ENCODE measurements around the gene ZSWIM8. TPM values are rescaled to one million over a fixed set of nuclear protein-coding genes. Genes with fewer than 3 reads are reported as not detected.

Gene ZSWIM8
- total RNA-seq, 2 donors from 2014 or later: 126 to 144 TPM

DNA sequence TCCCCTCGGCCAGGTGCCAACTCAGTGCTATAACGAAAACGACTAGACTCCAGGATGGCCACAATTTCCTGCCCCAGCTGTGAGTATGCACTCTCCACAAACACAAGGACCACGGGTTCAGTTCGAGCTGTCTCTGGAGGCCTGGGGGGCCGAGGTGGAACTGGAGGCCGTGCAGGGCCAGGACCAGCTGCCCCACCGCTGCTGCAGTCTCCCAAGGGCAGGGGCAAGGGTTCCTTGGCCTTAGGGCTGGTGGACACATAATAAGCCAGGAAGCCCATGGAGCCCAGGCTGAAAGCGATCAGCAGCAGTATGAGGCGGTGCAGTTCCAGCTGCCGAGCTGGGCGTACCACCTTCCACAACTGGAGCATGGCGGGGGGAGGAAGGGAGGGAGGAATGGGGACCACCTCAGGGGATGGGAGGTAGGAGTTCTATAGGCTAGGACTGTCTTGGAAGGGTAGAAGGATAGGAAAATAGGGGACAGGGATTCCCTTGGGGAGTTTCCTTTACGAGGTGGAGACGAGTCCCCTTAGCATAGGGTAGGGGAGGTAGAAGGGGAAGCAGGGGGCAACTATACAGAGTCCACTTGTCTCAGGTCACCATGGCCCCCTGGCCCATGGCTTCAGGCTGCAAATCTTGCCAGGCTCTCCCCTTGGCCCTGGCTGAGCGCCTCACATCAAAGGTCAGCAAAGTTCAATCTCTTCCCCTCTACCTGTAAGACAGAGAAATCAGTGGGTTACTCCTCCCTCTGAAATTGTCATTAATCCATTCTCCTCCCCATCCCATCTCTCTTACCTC is 22.8 kb downstream of the ZSWIM8 start:
- Histone ChIP-seq H3K27ac (no peak overlapping the region), H3K4me1 (ENCODE audit: control insufficient read depth in 1 of 2, low read depth in 2 of 2) (peaks cover 12 to 29% of the 10 kb centered on the region in 2 donors), H3K27me3 (replicated peaks; ENCODE audit: insufficient read depth) (no peaks in the 10 kb centered on the region), H3K9me3 (no peaks in the 10 kb centered on the region), H3K36me3 (peaks cover 52% of the 10 kb centered on the region), H3K4me3 (no peak overlapping the region)
- ATAC-seq (ENCODE audit: insufficient number of reproducible peaks, low FRiP score, low read depth) (no peak), DNase-seq (ENCODE audit: low spot score) (no peak)
- TF ChIP-seq, protein P1, sequence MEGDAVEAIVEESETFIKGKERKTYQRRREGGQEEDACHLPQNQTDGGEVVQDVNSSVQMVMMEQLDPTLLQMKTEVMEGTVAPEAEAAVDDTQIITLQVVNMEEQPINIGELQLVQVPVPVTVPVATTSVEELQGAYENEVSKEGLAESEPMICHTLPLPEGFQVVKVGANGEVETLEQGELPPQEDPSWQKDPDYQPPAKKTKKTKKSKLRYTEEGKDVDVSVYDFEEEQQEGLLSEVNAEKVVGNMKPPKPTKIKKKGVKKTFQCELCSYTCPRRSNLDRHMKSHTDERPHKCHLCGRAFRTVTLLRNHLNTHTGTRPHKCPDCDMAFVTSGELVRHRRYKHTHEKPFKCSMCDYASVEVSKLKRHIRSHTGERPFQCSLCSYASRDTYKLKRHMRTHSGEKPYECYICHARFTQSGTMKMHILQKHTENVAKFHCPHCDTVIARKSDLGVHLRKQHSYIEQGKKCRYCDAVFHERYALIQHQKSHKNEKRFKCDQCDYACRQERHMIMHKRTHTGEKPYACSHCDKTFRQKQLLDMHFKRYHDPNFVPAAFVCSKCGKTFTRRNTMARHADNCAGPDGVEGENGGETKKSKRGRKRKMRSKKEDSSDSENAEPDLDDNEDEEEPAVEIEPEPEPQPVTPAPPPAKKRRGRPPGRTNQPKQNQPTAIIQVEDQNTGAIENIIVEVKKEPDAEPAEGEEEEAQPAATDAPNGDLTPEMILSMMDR (IDR thresholded peaks at IDR 0.05): no peak

DNA sequence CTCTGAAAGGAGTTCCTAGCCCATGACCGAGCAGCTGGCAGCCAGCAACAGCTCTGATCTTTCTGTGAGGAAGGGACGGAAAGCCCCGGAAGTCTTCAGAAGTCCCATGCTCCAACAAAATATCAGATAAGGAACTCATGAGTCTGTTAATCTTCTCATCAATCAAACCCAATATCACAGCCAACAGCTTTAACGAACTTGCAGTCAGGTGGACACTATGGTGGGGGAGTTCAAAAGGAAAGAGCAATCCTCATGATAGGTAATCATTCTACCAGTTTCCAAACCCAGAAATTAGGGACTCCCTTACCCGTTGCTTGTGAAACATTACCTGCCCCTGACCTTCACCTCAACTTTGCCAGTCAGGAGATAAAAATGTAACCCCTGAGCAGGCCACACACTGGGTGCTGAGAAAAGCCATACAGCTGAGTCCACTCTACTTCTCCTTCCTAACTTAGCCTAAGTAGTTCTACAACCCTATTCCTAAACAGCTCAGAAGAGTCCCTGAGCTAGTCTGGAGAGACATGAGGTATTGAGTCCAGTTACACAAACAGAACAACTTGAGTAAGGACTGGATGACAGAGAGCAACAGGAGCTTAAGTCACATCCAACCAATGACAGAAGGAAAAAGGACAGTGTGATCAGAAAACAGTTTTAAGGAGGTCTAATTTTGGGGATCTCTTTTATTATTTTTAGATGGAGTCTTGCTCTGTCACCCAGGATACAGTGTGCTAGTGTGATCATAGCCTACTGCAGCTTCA is 23.8 kb downstream of the ZSWIM8 start:
- DNase-seq (ENCODE audit: low spot score) (no peak), ATAC-seq (ENCODE audit: insufficient number of reproducible peaks, low FRiP score, low read depth) (no peak)
- TF ChIP-seq, protein P1 (IDR thresholded peaks at IDR 0.05): no peak
- peaks cover 12 to 29% of the 10 kb centered on the region in 2 donors for H3K4me1 ChIP-seq (ENCODE audit: control insufficient read depth in 1 of 2, low read depth in 2 of 2)
- H3K36me3 ChIP-seq: peaks cover 53% of the 10 kb centered on the region
- H3K4me3 ChIP-seq: no peak overlapping the region
- H3K9me3 ChIP-seq: no peaks in the 10 kb centered on the region
- no peak overlapping the region for H3K27ac ChIP-seq
- no peaks in the 10 kb centered on the region for H3K27me3 ChIP-seq (replicated peaks; ENCODE audit: insufficient read depth)

DNA sequence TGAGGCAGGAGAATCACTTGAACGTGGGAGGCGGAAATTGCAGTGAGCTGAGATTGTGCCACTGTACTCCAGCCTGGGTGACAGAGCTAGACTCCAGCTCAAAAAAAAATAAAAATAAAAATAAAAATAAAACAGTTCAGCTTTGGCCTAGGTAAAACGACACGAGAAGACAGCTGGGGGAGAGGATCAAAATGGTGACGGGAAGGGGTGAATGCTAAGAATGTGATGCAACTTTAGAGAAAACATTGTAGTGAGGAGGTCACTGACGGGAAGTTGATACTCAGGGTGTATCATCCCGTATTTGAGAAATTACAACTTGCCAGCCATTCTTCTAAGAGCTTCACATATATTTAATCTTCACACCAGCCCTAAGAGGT is 24.9 kb downstream of the ZSWIM8 start:
- Histone ChIP-seq H3K9me3 (no peaks in the 10 kb centered on the region), H3K36me3 (peaks cover 54% of the 10 kb centered on the region), H3K27me3 (replicated peaks; ENCODE audit: insufficient read depth) (no peaks in the 10 kb centered on the region), H3K4me3 (peak overlapping the region; percentile 90), H3K27ac (peak overlapping the region; percentile 91 to 92), H3K4me1 (ENCODE audit: control insufficient read depth in 1 of 2, low read depth in 2 of 2) (peaks cover 13 to 29% of the 10 kb centered on the region in 2 donors)
- ATAC-seq (ENCODE audit: insufficient number of reproducible peaks, low FRiP score, low read depth) (no peak), DNase-seq (ENCODE audit: low spot score) (no peak)
- TF ChIP-seq, protein P1 (IDR thresholded peaks at IDR 0.05): no peak

DNA sequence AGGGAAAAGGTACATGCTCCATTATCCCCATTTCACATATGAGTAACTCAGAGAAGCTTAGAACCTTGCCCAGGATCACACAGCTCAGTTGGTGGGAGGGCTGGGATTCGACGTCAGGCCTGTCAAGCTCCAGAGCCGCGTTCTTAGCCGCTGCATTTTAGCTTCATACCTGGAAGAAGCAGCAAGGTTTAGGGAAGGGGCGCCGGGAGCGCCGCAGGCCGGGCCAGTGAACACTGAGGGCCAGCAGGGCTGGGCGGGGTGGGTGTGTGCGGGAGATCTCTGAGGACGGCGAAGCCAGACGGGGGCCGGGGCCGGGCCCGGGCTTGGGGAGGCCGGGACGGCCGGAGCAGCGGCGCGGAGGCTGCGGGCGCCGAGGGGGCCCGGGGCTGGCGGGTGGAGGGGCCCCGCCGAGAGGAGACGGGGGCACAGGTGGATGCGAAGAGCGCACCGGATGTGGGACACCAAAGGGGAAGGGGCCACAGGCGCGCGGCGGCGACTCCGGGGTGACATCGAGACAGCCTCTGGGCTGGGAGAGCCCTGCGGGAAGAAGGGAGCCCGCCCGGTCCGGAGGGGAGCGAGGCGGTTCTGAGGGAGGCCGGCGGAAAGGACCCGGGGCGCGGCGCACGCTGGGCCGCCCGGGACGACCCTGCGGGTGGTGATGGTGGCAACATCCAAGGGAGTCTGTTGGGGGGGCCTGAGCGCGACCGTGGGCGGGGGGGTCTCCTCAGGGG is 25.5 kb downstream of the ZSWIM8 start:
- Histone ChIP-seq H3K36me3 (peaks cover 52% of the 10 kb centered on the region), H3K4me1 (ENCODE audit: control insufficient read depth in 1 of 2, low read depth in 2 of 2) (peaks cover 18 to 34% of the 10 kb centered on the region in 2 donors), H3K27me3 (replicated peaks; ENCODE audit: insufficient read depth) (no peaks in the 10 kb centered on the region), H3K9me3 (no peaks in the 10 kb centered on the region), H3K4me3 (peak overlapping the region; percentile 90), H3K27ac (peak overlapping the region; percentile 91 to 92)
- TF ChIP-seq, protein P1 (IDR thresholded peaks at IDR 0.05): no peak
- ATAC-seq (ENCODE audit: insufficient number of reproducible peaks, low FRiP score, low read depth): no peak
- DNase-seq (ENCODE audit: low spot score): no peak

DNA sequence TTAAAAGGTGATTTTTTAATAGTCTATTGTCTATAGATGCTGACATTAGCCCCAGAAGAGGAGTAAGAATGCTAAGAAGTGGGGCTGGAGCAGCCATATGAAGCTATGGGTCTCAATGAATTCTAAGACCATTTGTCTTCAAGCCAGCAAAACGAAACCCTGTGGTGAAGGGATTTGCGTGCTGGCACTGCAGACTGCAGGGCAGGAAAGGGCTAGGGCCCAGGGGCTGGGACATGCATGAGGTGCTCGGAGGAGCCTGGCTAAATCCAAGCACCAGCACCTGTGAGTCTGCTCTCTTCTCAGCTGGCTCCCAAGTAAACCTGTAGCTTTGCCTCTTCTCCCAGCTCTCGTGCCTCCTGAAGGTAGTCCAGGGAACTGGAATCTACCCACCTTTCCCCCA is 27.3 kb downstream of the ZSWIM8 start:
- no peak for ATAC-seq (ENCODE audit: insufficient number of reproducible peaks, low FRiP score, low read depth)
- DNase-seq (ENCODE audit: low spot score): no peak
- Histone ChIP-seq H3K27ac (peak overlapping the region; percentile 74 to 77), H3K27me3 (replicated peaks; ENCODE audit: insufficient read depth) (no peaks in the 10 kb centered on the region), H3K4me1 (ENCODE audit: control insufficient read depth in 1 of 2, low read depth in 2 of 2) (peaks cover 27 to 38% of the 10 kb centered on the region in 2 donors), H3K4me3 (no peak overlapping the region), H3K36me3 (peaks cover 36% of the 10 kb centered on the region), H3K9me3 (no peaks in the 10 kb centered on the region)
- TF ChIP-seq, protein P1 (IDR thresholded peaks at IDR 0.05): no peak
